DND-41 (cell line): ENCODE results near the gene ITPRID1.

Experiments
- ATAC-seq: fragments of 200-7000 bp; cut with Tn5 transposase; 3 replicates; pipeline ENCODE4 v1.9.1; 2021; ENCODE audit warnings: low read depth; ENCODE audit not compliant: insufficient read depth
- DNase-seq: peaks from one replicate; pipeline ENCODE4 v3.0.0-alpha.2; 2020
- H2AFZ ChIP-seq: 2 replicates; pipeline ENCODE4 v1.6.0; 2012; ENCODE audit warnings: low read depth, low read length
- H3K27ac ChIP-seq: 2 replicates; pipeline ENCODE4 v1.5.1; 2012; ENCODE audit warnings: low read length, inconsistent platforms
- H3K27me3 ChIP-seq: fragments of 200-600 bp; sonication (generic); 2 replicates; pipeline ENCODE4 v1.6.0; 2012; ENCODE audit warnings: low read length, mild to moderate bottlenecking, inconsistent platforms; ENCODE audit not compliant: insufficient read depth, poor library complexity
- H3K36me3 ChIP-seq: 2 replicates; pipeline ENCODE4 v1.5.1; 2012; ENCODE audit warnings: low read length, inconsistent platforms; ENCODE audit not compliant: insufficient read depth
- H3K4me1 ChIP-seq: 2 replicates; pipeline ENCODE4 v1.5.1; 2012; ENCODE audit warnings: mild to moderate bottlenecking, low read length; ENCODE audit not compliant: insufficient read depth
- H3K4me2 ChIP-seq: 2 replicates; pipeline ENCODE4 v1.6.0; 2012; ENCODE audit warnings: mild to moderate bottlenecking, moderate library complexity, low read length, inconsistent platforms; ENCODE audit not compliant: insufficient read depth
- H3K4me3 ChIP-seq, 2 experiments: fragments of 200-600 bp in 1 of 2; shearing (Covaris generic) in 1 of 2; 2 replicates each; pipeline ENCODE4 v1.5.1; 2012 to 2016; ENCODE audit warnings: inconsistent platforms in 2 of 2, low read length in 2 of 2, mild to moderate bottlenecking in 2 of 2, low read depth in 1 of 2, moderate library complexity in 1 of 2
- H3K79me2 ChIP-seq: 2 replicates; pipeline ENCODE4 v1.6.0; 2012; ENCODE audit warnings: low read length, inconsistent platforms; ENCODE audit not compliant: insufficient read depth
- H3K9ac ChIP-seq: 2 replicates; pipeline ENCODE4 v1.6.0; 2012; ENCODE audit warnings: low read depth, mild to moderate bottlenecking, inconsistent platforms, low read length, moderate library complexity
- H3K9me3 ChIP-seq: 2 replicates; pipeline ENCODE4 v1.5.1; 2012; ENCODE audit warnings: low read length, moderate library complexity, mild to moderate bottlenecking, inconsistent platforms; ENCODE audit not compliant: insufficient read depth, severe bottlenecking
- H4K20me1 ChIP-seq: 2 replicates; pipeline ENCODE4 v1.6.0; 2012; ENCODE audit warnings: low read length; ENCODE audit not compliant: insufficient read depth
- CTCF ChIP-seq: IDR thresholded peaks from 2 replicates; pipeline ENCODE4 v1.5.1; 2012; ENCODE audit warnings: borderline replicate concordance, low read length, moderate library complexity, mild to moderate bottlenecking; ENCODE audit not compliant: poor library complexity, severe bottlenecking; ENCODE audit errors: extremely low read depth
- EZH2 ChIP-seq: IDR thresholded peaks from 3 replicates; pipeline ENCODE4 v1.6.1; 2012; ENCODE audit warnings: borderline replicate concordance, low read depth, mild to moderate bottlenecking, moderate library complexity, low read length, inconsistent platforms; ENCODE audit not compliant: severe bottlenecking

The ITPRID1 gene

GRCh38 chr7:31549611-31550010 lies 35.7 kb downstream of the ITPRID1 start:
- no peaks in the 10 kb centered on the region for H3K4me1 ChIP-seq
- ATAC-seq (no peak), DNase-seq (no peak)
- H3K36me3 ChIP-seq = no peaks in the 10 kb centered on the region
- H3K9ac ChIP-seq = no peak overlapping the region
- no peaks in the 10 kb centered on the region for H3K9me3 ChIP-seq
- H3K4me2 ChIP-seq = no peak overlapping the region
- H3K79me2 ChIP-seq = no peaks in the 10 kb centered on the region
- TF ChIP-seq CTCF (no peak), EZH2 (no peak)
- no peak overlapping the region for H3K4me3 ChIP-seq
- H2AFZ ChIP-seq = no peak overlapping the region
- no peaks in the 10 kb centered on the region for H3K27me3 ChIP-seq
- H3K27ac ChIP-seq = no peak overlapping the region
- no peaks in the 10 kb centered on the region for H4K20me1 ChIP-seq

GRCh38 chr7:31550432-31550831 lies 36.5 kb downstream of the ITPRID1 start:
- H3K27ac ChIP-seq = no peak overlapping the region
- ATAC-seq = no peak
- no peak overlapping the region for H3K4me2 ChIP-seq
- no peaks in the 10 kb centered on the region for H3K27me3 ChIP-seq
- H2AFZ ChIP-seq = no peak overlapping the region
- no peak overlapping the region for H3K9ac ChIP-seq
- H3K4me3 ChIP-seq = no peak overlapping the region
- H3K79me2 ChIP-seq = no peaks in the 10 kb centered on the region
- TF ChIP-seq CTCF (no peak), EZH2 (no peak)
- H3K4me1 ChIP-seq = no peaks in the 10 kb centered on the region
- H4K20me1 ChIP-seq = no peaks in the 10 kb centered on the region
- H3K36me3 ChIP-seq = no peaks in the 10 kb centered on the region
- H3K9me3 ChIP-seq = no peaks in the 10 kb centered on the region
- no peak for DNase-seq

- Histone ChIP-seq H4K20me1 (no peaks in the 10 kb centered on the region), H3K4me2 (no peak overlapping the region), H3K9ac (no peak overlapping the region), H3K9me3 (no peaks in the 10 kb centered on the region), H3K4me1 (no peaks in the 10 kb centered on the region), H3K27ac (no peak overlapping the region), H2AFZ (no peak overlapping the region), H3K4me3 (no peak overlapping the region), H3K27me3 (no peaks in the 10 kb centered on the region), H3K36me3 (no peaks in the 10 kb centered on the region), H3K79me2 (no peaks in the 10 kb centered on the region)
- DNase-seq = no peak
- no peak for ATAC-seq
- TF ChIP-seq EZH2 (no peak), CTCF (no peak)
Observed at GRCh38 chr7:31553661-31554081, 39.8 kb downstream of the ITPRID1 start.

GRCh38 chr7:31562002-31562401 lies 48.1 kb downstream of the ITPRID1 start:
- Histone ChIP-seq H3K9me3 (no peaks in the 10 kb centered on the region), H3K36me3 (no peaks in the 10 kb centered on the region), H2AFZ (no peak overlapping the region), H3K4me3 (no peak overlapping the region), H3K4me2 (no peak overlapping the region), H3K79me2 (no peaks in the 10 kb centered on the region), H3K27ac (no peak overlapping the region), H3K27me3 (no peaks in the 10 kb centered on the region), H4K20me1 (no peaks in the 10 kb centered on the region), H3K9ac (no peak overlapping the region), H3K4me1 (no peaks in the 10 kb centered on the region)
- DNase-seq (no peak), ATAC-seq (no peak)
- TF ChIP-seq EZH2 = no peak
- TF ChIP-seq CTCF = no peak
